Progenitor cell of endocrine pancreas (in vitro differentiated cells): ENCODE measurements around the gene KL. TPM values are rescaled to one million over a fixed set of nuclear protein-coding genes. Genes with fewer than 3 reads are reported as not detected.

Source experiments
- DNase-seq: peaks from one replicate; pipeline ENCODE4 v3.0.0; 2021; ENCODE audit warnings: low spot score; ENCODE audit not compliant: unreplicated experiment
- H3K27ac Mint-ChIP-seq: 2 replicates; pipeline ENCODE4 v1.8.0; 2021; ENCODE audit warnings: mild to moderate bottlenecking, moderate library complexity, mixed read lengths
- H3K27me3 Mint-ChIP-seq: 2 replicates; pipeline ENCODE4 v1.8.0; 2021; ENCODE audit warnings: mixed read lengths
- H3K36me3 Mint-ChIP-seq: 2 replicates; pipeline ENCODE4 v1.8.0; 2022; ENCODE audit warnings: mixed read lengths; ENCODE audit not compliant: insufficient read depth
- H3K4me1 Mint-ChIP-seq: 2 replicates; pipeline ENCODE4 v1.8.0; 2021; ENCODE audit warnings: low read depth, mixed read lengths
- H3K4me3 Mint-ChIP-seq: 2 replicates; pipeline ENCODE4 v1.8.0; 2021; ENCODE audit warnings: low read depth, mild to moderate bottlenecking, moderate library complexity, mixed read lengths
- H3K9me3 Mint-ChIP-seq: 2 replicates; pipeline ENCODE4 v1.8.0; 2021; ENCODE audit warnings: low read depth, mixed read lengths
- long read RNA-seq: library from polyadenylated mRNA; unstranded; transcript quantifications from one replicate; pipeline ENCODE4 v2.0.0, GENCODE V29; 2020
- total RNA-seq: library from RNA; stranded (reverse); gene quantifications from 2 replicates; pipeline ENCODE4 v1.2.1, GENCODE V29; 2021
- TF ChIP-seq, protein P1 (sequence below): fragments of 200-600 bp; sonication (generic); IDR thresholded peaks from one replicate; pipeline ENCODE4 v1.5.0; 2021; ENCODE audit warnings: antibody characterized with exemption, mild to moderate bottlenecking; ENCODE audit not compliant: unreplicated experiment

Gene KL
- 0.93 and 1.1 TPM in 2 replicates for total RNA-seq
- long read RNA-seq: 0 reads

DNA sequence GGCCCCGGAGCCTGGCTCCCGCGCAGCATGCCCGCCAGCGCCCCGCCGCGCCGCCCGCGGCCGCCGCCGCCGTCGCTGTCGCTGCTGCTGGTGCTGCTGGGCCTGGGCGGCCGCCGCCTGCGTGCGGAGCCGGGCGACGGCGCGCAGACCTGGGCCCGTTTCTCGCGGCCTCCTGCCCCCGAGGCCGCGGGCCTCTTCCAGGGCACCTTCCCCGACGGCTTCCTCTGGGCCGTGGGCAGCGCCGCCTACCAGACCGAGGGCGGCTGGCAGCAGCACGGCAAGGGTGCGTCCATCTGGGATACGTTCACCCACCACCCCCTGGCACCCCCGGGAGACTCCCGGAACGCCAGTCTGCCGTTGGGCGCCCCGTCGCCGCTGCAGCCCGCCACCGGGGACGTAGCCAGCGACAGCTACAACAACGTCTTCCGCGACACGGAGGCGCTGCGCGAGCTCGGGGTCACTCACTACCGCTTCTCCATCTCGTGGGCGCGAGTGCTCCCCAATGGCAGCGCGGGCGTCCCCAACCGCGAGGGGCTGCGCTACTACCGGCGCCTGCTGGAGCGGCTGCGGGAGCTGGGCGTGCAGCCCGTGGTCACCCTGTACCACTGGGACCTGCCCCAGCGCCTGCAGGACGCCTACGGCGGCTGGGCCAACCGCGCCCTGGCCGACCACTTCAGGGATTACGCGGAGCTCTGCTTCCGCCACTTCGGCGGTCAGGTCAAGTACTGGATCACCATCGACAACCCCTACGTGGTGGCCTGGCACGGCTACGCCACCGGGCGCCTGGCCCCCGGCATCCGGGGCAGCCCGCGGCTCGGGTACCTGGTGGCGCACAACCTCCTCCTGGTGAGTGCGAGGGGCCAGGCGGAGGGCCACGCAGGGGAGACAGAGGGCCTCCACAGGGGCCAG, at the start of gene KL:
Gene KL, plus strand, starts transcription at position 10 of the 909 bp plus-strand sequence. Its CDS starts 18 bp downstream, at position 28.
- TF ChIP-seq, protein P1, sequence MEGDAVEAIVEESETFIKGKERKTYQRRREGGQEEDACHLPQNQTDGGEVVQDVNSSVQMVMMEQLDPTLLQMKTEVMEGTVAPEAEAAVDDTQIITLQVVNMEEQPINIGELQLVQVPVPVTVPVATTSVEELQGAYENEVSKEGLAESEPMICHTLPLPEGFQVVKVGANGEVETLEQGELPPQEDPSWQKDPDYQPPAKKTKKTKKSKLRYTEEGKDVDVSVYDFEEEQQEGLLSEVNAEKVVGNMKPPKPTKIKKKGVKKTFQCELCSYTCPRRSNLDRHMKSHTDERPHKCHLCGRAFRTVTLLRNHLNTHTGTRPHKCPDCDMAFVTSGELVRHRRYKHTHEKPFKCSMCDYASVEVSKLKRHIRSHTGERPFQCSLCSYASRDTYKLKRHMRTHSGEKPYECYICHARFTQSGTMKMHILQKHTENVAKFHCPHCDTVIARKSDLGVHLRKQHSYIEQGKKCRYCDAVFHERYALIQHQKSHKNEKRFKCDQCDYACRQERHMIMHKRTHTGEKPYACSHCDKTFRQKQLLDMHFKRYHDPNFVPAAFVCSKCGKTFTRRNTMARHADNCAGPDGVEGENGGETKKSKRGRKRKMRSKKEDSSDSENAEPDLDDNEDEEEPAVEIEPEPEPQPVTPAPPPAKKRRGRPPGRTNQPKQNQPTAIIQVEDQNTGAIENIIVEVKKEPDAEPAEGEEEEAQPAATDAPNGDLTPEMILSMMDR: no peak
- no peaks in the 10 kb centered on the region for H3K36me3 Mint-ChIP-seq
- H3K27me3 Mint-ChIP-seq: peaks cover 78% of the 10 kb centered on the region
- H3K9me3 Mint-ChIP-seq: no peaks in the 10 kb centered on the region
- DNase-seq: peak; percentile 22
- H3K4me1 Mint-ChIP-seq: peaks cover 8% of the 10 kb centered on the region
- peak within 1 kb of the TSS; percentile 66 for H3K4me3 Mint-ChIP-seq
- H3K27ac Mint-ChIP-seq: no peak within 1 kb of the TSS

DNA sequence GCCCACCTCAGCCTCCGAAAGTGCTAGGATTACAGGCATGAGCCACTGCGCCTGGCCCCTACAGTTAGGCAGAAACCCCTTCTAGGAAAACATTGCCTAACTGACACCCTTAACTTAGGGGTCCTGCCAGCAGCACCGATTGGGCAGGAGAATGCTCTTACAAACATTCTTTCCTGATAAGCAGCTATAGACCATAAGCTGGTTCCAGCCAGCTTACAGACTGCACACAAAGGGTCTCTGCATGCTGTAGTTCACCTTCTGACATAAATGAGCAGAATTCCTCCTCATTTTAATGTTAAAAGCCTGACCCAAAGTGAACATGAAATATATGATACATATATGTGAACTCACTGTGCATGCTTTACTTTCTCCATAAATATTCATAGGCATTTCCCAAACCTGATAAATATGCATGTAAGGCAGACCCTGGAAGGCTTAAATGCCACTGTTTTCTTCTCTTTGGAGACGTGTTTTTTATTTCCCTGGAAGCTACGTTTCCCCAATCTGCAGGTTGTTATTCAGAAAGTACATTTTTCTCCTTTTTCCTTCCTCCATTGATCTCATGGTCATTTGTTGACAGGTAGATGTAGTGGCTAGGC, 48.5 kb upstream of the KL start:
- H3K36me3 Mint-ChIP-seq: no peaks in the 10 kb centered on the region
- DNase-seq: no peak
- no peak overlapping the region for H3K4me3 Mint-ChIP-seq
- peaks cover 5% of the 10 kb centered on the region for H3K4me1 Mint-ChIP-seq
- peak overlapping the region; percentile 16 for H3K27ac Mint-ChIP-seq
- H3K9me3 Mint-ChIP-seq: no peaks in the 10 kb centered on the region
- TF ChIP-seq, protein P1: no peak
- H3K27me3 Mint-ChIP-seq: no peaks in the 10 kb centered on the region

DNA sequence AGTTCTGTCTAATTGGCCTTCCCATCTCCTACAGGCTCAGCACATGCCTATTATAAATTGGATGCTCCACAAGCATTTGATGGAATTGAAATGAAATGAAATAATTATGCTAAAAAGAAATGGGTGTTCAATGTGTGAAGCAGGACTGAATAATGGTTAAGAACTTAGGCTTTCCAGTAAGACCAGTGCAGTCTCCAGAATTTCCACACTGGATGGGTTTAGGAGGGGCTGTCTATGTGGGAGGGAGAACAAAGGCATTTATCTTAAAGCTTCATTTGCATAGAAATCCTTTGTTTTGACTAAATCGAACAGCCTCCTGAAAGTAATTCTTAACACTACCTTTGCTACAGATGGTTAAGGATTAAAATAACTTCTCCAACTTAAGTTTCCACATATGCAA, 47.9 kb upstream of the KL start:
- Mint-ChIP-seq H3K4me3 (no peak overlapping the region), H3K4me1 (peaks cover 5% of the 10 kb centered on the region), H3K36me3 (no peaks in the 10 kb centered on the region), H3K9me3 (no peaks in the 10 kb centered on the region), H3K27ac (peak overlapping the region; percentile 16), H3K27me3 (no peaks in the 10 kb centered on the region)
- TF ChIP-seq, protein P1: no peak
- DNase-seq: no peak

DNA sequence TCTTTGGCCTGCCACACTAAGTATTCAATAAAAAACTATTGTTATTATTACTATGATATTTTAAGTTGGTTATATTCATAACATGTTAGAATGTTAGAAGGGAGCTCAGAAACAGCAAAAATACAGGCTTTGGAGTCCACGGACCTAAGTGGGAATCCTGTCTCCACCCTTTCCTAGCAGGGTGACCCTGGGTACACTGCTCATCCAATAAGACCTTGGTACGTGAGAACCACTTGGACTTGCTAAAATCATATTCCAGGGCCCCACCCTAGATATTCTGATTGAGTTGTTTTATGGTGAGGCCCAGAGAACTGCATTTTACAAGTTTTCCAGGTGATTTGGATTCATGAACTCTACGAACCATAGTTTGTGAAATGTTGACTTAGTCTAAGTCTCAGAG, 47.4 kb upstream of the KL start:
- H3K9me3 Mint-ChIP-seq: no peaks in the 10 kb centered on the region
- DNase-seq: no peak
- TF ChIP-seq, protein P1: no peak
- no peak overlapping the region for H3K4me3 Mint-ChIP-seq
- H3K36me3 Mint-ChIP-seq: no peaks in the 10 kb centered on the region
- H3K4me1 Mint-ChIP-seq: peaks cover 5% of the 10 kb centered on the region
- H3K27me3 Mint-ChIP-seq: no peaks in the 10 kb centered on the region
- H3K27ac Mint-ChIP-seq: no peak overlapping the region

DNA sequence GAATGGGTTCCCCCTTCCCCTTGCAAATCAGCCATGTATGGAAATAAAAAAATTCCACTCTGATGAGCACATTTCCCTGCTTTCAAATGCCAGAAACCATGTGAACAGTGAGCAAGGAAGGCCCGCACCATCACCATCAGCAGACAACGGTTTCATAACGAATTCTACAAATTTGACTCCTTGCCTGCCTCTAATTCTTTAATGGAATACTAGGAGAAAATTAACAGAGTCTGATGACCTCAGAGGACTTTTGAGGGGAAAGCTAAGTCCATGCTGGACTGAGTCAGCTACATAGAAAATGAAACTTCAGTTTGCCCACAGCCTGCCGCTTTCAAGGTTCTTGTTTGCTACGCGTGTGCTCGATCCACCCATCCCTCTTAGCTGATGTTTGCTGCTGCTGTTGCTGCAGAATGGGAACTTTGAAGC, 46.7 kb upstream of the KL start:
- no peak for DNase-seq
- TF ChIP-seq, protein P1: no peak
- Mint-ChIP-seq H3K27me3 (no peaks in the 10 kb centered on the region), H3K9me3 (no peaks in the 10 kb centered on the region), H3K4me3 (no peak overlapping the region), H3K4me1 (peaks cover 5% of the 10 kb centered on the region), H3K27ac (no peak overlapping the region), H3K36me3 (no peaks in the 10 kb centered on the region)
